Mucosa of stomach (tissue), 1 donor: ENCODE data around the gene ATP10B.
"Not testable (repeated sequence)": the region's sequence is repeated elsewhere in the genome, so short reads cannot be mapped to it uniquely, and the experiment has no call there.

Experiments used
- H3K27me3 ChIP-seq: one replicate; pipeline ENCODE4 v1.7.0; 2013; ENCODE audit warnings: mild to moderate bottlenecking, low read length; ENCODE audit not compliant: control insufficient read depth, insufficient read depth
- H3K36me3 ChIP-seq: one replicate; pipeline ENCODE4 v1.7.0; 2013; ENCODE audit warnings: low read length; ENCODE audit not compliant: control insufficient read depth, insufficient read depth
- H3K4me1 ChIP-seq: one replicate; pipeline ENCODE4 v1.7.0; 2013; ENCODE audit warnings: mild to moderate bottlenecking, low read length; ENCODE audit not compliant: control insufficient read depth, insufficient read depth
- H3K4me3 ChIP-seq: one replicate; pipeline ENCODE4 v1.7.0; 2013; ENCODE audit warnings: low read length
- H3K9ac ChIP-seq: one replicate; pipeline ENCODE4 v1.7.0; 2013; ENCODE audit warnings: mild to moderate bottlenecking, low read length, moderate library complexity
- H3K9me3 ChIP-seq: one replicate; pipeline ENCODE4 v1.7.0; 2013; ENCODE audit warnings: mild to moderate bottlenecking, low read length, moderate library complexity; ENCODE audit not compliant: control insufficient read depth
- donor health status: Pancreatic carcinoma.

ATP10B gene

DNA sequence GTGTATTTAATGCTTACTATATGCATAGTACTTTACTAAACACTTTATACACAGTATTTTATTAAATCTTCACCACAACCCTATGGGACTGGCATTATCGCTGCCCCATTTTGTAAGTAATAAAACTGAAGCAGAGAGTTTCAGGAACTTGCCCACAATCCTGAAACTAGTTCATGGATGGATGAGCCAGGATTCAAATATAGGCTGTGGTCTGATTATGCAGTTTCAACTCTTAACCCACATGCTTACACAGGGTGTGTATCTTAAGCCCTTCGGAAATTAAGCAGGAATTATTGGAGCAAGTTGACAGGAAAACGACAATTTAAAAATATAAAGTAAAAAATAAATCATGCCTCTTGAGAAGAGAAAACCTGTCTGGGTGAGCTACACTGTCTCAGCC, 109.0 kb downstream of the ATP10B start:
- no peak overlapping the region for H3K9ac ChIP-seq
- H3K27me3 ChIP-seq = no peaks in the 10 kb centered on the region
- H3K9me3 ChIP-seq = no peaks in the 10 kb centered on the region
- H3K4me3 ChIP-seq = no peak overlapping the region
- H3K36me3 ChIP-seq = no peaks in the 10 kb centered on the region
- H3K4me1 ChIP-seq = no peaks in the 10 kb centered on the region

DNA sequence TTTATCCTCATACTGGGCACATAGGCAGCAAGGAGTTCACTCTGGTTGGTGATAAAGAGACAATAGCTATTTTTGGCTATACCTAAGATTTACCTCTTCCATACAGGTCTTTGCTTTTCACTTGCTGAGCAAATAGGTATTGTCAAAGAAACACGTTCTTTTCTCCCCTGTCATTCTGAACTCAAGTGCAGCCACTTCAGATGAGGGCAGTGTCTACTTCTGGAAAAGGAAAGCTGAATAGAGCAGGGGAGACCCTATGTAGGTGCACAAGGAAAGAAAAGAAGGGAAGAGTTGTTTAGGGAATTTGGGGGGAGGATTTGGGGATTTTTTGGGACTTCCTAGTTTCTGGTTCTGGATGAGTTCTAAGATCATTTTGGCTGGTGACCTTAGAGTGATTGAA, 109.6 kb downstream of the ATP10B start:
- no peaks in the 10 kb centered on the region for H3K36me3 ChIP-seq
- H3K27me3 ChIP-seq = no peaks in the 10 kb centered on the region
- no peak overlapping the region for H3K9ac ChIP-seq
- no peaks in the 10 kb centered on the region for H3K9me3 ChIP-seq
- H3K4me3 ChIP-seq = no peak overlapping the region
- no peaks in the 10 kb centered on the region for H3K4me1 ChIP-seq

DNA sequence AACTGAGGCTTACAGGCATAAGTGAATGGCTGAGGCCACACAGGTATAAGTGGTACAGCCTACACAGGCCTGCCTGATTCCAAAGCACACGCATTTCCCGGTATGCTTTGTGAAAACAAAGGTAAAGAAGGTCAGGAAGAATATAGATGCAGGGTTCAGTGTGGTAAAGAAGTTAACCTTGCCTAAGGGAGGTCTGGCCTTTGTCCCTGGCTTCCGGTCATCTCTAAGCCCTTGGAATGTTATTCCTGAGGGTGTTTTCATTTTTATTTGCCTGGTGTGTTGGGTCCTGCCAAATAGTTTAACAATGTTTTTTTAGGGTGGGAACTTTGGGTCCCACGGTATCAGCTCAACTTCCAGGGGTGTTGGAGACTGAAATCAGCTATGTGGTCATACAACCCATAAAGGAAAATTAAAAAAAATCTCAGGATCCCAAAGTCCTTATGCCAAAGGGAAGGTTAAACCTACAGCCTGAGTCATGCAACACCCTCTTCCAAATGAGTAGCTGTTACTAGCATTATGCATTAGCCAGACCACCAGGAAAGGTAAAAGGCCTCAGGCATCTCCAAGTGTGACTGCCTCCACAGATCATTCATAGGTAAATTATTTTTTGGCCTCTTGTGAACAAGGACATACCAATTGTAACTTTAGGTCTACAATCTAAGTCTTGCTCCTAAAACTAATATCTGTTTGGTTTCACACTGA, 124.6 kb downstream of the ATP10B start:
- no peaks in the 10 kb centered on the region for H3K36me3 ChIP-seq
- no peaks in the 10 kb centered on the region for H3K27me3 ChIP-seq

DNA sequence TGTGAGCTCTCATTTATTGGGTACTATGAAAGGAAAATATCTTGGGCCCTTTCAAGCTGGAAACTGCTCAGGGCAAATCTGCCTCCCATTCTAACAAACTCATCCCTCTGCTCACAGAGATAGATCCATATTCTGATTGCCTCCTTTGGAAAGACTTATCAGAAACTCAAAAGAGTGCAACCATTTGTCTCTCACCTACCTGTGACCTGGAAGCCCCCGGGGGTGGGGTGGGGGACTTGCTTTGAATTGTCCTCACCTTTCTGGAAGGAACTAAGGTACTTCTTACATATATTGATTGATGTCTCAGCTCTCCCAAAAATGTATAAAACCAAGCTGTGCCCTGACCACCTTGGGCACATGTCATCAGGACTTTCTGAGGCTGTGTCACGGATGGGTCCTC, 125.3 kb downstream of the ATP10B start:
- H3K27me3 ChIP-seq = no peaks in the 10 kb centered on the region
- no peak overlapping the region for H3K9ac ChIP-seq
- no peak overlapping the region for H3K4me3 ChIP-seq
- no peaks in the 10 kb centered on the region for H3K9me3 ChIP-seq
- no peaks in the 10 kb centered on the region for H3K4me1 ChIP-seq
- no peaks in the 10 kb centered on the region for H3K36me3 ChIP-seq

More for the DNA sequence above, 124.6 kb downstream of the ATP10B start:
- Histone ChIP-seq H3K4me1 (no peaks in the 10 kb centered on the region), H3K9me3 (no peaks in the 10 kb centered on the region), H3K9ac (no peak overlapping the region), H3K4me3 (no peak overlapping the region)

DNA sequence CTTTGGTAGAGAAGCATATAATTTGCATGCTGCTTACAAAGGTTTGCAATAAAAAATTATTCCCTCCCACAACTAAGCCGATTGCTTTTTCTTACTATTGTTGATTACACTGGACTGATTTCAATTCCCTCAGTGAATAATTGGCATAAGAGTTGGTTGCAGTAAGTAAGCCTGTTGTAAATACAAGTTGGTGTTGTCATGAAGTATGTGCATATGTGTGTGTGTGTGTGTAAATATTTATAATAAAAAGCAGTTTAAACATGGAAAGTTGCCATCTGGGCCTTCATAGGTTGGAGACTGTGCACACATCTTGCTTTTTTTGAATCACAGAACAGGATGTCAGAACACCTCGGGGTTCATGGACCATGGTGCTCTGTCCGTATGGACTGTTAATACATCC, 131.2 kb downstream of the ATP10B start:
- no peak overlapping the region for H3K9ac ChIP-seq
- H3K27me3 ChIP-seq = no peaks in the 10 kb centered on the region
- H3K4me3 ChIP-seq = no peak overlapping the region
- H3K4me1 ChIP-seq = no peaks in the 10 kb centered on the region
- H3K36me3 ChIP-seq = no peaks in the 10 kb centered on the region
- no peaks in the 10 kb centered on the region for H3K9me3 ChIP-seq

DNA sequence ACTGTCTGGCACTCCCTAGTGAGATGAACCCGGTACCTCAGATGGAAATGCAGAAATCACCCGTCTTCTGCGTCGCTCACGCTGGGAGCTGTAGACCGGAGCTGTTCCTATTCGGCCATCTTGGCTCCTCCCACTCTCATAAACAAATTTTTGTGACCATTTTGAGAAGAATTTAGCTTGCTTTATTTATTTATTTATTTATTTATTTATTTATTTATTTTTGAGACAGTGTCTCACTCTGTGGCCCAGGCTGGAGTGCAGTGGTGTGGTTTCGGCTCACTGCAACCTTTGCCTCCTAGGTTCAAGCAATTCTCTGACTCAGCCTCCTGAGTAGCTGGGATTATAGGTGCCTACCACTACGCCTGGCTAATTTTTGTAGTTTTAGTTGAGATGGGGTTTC, 136.5 kb downstream of the ATP10B start:
- not testable (repeated sequence) for H3K4me1 ChIP-seq, H3K27me3 ChIP-seq, H3K9me3 ChIP-seq, H3K9ac ChIP-seq, H3K4me3 ChIP-seq, H3K36me3 ChIP-seq

DNA sequence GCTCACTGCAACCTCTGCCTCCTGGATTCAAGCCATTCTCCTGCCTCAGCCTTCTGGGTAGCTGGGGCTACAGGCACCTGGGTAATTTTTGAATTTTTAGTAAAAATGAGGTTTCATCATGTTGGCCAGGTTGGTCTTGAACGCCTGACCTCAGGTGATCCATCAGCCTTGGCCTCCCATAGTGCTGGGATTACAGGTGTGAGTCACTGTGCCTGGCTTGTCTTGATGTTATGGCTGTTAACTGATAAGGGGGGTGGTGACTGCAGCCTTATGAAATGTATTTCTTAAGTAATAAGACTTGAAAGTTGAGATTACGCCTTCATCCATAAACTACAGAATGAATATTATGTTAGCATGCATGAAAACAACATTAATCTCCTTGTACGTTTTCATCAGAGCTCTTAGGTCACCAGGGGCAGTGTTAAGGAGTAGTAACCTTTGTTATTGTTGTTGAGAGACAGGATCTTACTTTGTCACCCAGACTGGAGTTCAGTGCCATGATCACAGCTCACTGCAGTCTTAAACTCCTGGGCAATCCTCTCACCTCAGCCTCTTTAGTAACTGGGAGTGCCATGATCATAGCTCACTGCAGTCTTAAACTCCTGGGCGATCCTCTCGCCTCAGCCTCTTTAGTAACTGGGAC, 148.3 kb downstream of the ATP10B start:
- H3K27me3 ChIP-seq = no peaks in the 10 kb centered on the region
- H3K4me3 ChIP-seq = no peak overlapping the region
- no peaks in the 10 kb centered on the region for H3K9me3 ChIP-seq
- no peak overlapping the region for H3K9ac ChIP-seq
- H3K36me3 ChIP-seq = no peaks in the 10 kb centered on the region
- peaks cover 12% of the 10 kb centered on the region for H3K4me1 ChIP-seq

DNA sequence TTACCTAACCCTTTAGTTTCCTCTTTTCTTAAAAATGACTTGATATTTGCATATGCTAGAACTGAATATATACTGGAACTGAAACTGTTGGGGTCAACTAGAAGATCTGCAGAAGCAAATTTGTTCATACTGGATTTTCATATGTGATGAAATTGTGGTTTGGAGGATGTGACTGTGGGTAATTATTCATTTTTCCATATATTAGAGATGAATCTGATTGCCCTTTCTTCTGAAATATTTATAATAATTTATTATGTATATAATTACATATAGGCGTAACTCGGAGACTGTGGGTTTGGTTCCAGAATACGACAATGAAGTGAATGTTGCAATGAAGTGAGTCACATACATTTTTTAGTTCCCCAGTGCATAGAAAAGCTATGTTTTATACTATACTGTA, 149.1 kb downstream of the ATP10B start:
- Histone ChIP-seq H3K9me3 (no peaks in the 10 kb centered on the region), H3K27me3 (no peaks in the 10 kb centered on the region), H3K4me3 (no peak overlapping the region), H3K9ac (no peak overlapping the region), H3K36me3 (no peaks in the 10 kb centered on the region), H3K4me1 (peaks cover 18% of the 10 kb centered on the region)

DNA sequence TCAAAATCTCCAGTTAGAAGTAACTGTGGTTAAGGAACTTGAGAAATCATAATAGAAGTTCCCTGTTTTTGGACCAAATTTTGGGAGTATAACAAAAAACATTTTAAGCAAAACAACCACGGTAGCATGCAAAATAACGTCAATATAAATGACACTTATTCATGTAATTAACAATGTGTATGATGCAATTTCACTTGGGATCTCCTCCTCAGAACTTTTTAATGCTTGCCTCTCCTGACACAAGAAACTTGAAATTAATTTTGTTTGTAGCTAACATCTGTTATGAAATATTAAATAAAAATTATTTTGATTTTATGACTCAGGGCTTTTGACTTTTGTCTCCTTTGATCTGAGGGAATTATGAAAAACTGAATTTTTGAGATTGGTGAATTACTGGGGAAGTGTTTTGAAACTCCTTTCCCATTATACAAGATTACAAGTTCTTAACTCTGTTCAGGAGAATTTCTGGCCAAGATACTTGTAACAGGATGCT, 149.7 kb downstream of the ATP10B start:
- H3K9me3 ChIP-seq = no peaks in the 10 kb centered on the region
- H3K36me3 ChIP-seq = no peaks in the 10 kb centered on the region
- peaks cover 23% of the 10 kb centered on the region for H3K4me1 ChIP-seq
- H3K9ac ChIP-seq = no peak overlapping the region
- no peaks in the 10 kb centered on the region for H3K27me3 ChIP-seq
- no peak overlapping the region for H3K4me3 ChIP-seq

DNA sequence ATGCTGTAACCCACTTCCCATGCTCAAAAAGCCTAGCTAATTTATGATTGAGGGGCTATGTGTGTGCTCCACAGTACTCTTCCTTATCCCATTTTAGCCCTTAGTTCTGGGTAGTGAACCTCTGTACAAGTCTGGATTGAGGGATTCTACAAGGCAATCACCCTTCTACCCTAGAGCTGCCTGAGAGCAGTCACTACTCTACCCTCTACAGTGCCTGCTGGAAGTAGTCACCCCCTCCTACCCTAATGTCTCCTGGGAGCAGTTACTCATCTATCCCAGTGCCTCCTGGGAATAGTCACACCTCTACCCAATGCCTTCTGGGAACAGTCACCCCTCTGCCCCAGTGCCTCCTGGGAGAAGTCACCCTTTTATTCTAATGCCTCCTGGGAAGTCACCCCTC, 150.6 kb downstream of the ATP10B start:
- H3K27me3 ChIP-seq = no peaks in the 10 kb centered on the region
- no peaks in the 10 kb centered on the region for H3K36me3 ChIP-seq
- no peak overlapping the region for H3K4me3 ChIP-seq
- H3K4me1 ChIP-seq = peaks cover 30% of the 10 kb centered on the region
- H3K9me3 ChIP-seq = no peaks in the 10 kb centered on the region
- no peak overlapping the region for H3K9ac ChIP-seq

DNA sequence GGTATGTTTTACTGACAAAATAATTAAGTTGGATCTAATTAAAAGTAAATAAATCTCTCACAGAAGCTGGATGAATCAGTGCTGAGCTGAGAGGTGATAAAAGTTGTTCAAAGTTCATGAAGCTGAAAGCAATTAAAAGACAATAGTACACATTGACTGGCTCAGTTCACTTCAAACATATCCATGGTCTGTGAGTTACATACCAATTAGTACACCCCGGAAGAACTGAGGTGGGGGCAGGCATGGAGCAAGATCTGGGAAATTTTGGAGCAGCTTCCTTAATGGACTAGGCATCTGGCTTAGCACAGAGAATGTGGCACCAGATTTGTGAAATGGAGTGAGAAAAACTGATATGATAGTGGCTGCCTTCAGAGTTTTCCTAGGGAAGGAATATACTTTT, 152.7 kb downstream of the ATP10B start:
- Histone ChIP-seq H3K4me3 (no peak overlapping the region), H3K4me1 (peaks cover 42% of the 10 kb centered on the region), H3K36me3 (no peaks in the 10 kb centered on the region), H3K9me3 (no peaks in the 10 kb centered on the region), H3K27me3 (no peaks in the 10 kb centered on the region), H3K9ac (no peak overlapping the region)

DNA sequence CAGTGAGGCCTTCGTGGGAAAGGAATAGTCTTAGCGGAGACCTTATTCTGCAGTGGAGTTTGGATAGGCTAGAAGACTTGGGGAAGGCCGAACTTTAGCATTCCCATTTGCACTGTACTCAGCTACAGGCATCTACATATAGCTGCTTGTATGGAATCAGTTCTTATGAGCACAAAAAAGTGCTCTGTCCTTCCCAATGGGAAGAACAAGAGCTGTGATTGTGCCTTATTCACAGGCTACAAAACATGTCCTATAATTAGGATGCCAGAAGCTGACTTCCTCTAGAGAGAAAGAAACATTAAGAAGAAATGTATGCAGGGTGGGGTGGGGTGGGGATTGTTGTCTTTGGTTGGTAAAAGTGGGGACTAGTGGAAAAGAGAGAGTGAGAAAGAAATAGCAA, 154.7 kb downstream of the ATP10B start:
- H3K4me3 ChIP-seq = no peak overlapping the region
- no peak overlapping the region for H3K9ac ChIP-seq
- no peaks in the 10 kb centered on the region for H3K9me3 ChIP-seq
- no peaks in the 10 kb centered on the region for H3K36me3 ChIP-seq
- peaks cover 55% of the 10 kb centered on the region for H3K4me1 ChIP-seq
- no peaks in the 10 kb centered on the region for H3K27me3 ChIP-seq
